ENCODE data around the gene EBPL. TPM values are rescaled to one million over a fixed set of nuclear protein-coding genes. Genes with fewer than 3 reads are reported as not detected.

EBPL gene
- total RNA-seq, 1 experiment from 2014 or later: 60.9 TPM

GRCh38 chr13:49701491-49701890 is 10.2 kb upstream of the EBPL start:
- Histone ChIP-seq H3K27ac (ENCODE audit: low read length) (no peak overlapping the region), H3K36me3 (ENCODE audit: control insufficient read depth, insufficient read depth, low read length) (peaks cover 7% of the 10 kb centered on the region), H3K27me3 (ENCODE audit: control insufficient read depth, insufficient read depth, low read length) (no peaks in the 10 kb centered on the region), H3K4me3 (ENCODE audit: low read depth in 2 of 2, low read length in 2 of 2) (no peak overlapping the region), H3K4me1 (ENCODE audit: control insufficient read depth, insufficient read depth, low read length) (no peaks in the 10 kb centered on the region), H3K9me3 (ENCODE audit: control insufficient read depth, insufficient read depth, low read depth, low read length) (no peaks in the 10 kb centered on the region)
- ChIA-PET CTCF (no interaction called here), POLR2A (no interaction called here)
- no peak for DNase-seq (ENCODE audit: low read depth, low spot score)
- ATAC-seq: no peak
- no peak for TF ChIP-seq CTCF (IDR thresholded peaks at IDR 0.05)
- no peak for TF ChIP-seq POLR2AphosphoS5 (IDR thresholded peaks at IDR 0.05; ENCODE audit: low read depth, low read length)
- no peak for TF ChIP-seq TCF7L2 (IDR thresholded peaks at IDR 0.05; ENCODE audit: low read depth, low read length)
- no peak for TF ChIP-seq SIN3A (IDR thresholded peaks at IDR 0.05; ENCODE audit: borderline replicate concordance, insufficient read depth, low read depth, low read length)
- intact Hi-C loops (cut with micrococcal nuclease; ENCODE audit: unreplicated experiment): no loop called here
- in situ Hi-C loops (cut with HindIII; ENCODE audit: low pct_unique_long_range_greater_than_20kb, low sequenced_read_pairs): no loop called here
- BruUV-seq (replicated peaks): no TSS peak

DNA sequence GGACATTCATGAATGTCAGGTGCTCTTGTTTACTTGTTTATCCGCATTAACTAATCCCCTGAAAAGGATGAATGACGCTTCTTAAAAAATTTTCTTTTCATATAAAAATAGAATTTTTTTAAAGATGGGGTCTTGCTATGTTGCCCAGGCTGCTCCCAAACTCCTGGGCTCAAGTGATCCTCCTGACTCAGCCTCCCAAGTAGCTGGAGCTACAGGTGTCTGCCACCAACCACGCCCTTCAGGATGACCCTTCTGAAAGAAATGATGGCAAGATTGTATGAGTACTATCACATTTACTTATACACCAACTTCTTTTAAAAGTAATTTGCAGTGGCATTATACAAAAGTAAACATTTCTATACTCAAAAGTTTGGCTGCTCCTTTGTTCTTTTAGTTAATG is 6.2 kb upstream of the EBPL start:
- H3K27ac ChIP-seq (ENCODE audit: low read length): no peak overlapping the region
- intact Hi-C loops (cut with micrococcal nuclease; ENCODE audit: unreplicated experiment): no loop called here
- H3K4me3 ChIP-seq (ENCODE audit: low read depth in 2 of 2, low read length in 2 of 2): no peak overlapping the region
- DNase-seq (ENCODE audit: low read depth, low spot score) (no peak), ATAC-seq (no peak)
- H3K27me3 ChIP-seq (ENCODE audit: control insufficient read depth, insufficient read depth, low read length): no peaks in the 10 kb centered on the region
- ChIA-PET CTCF (no interaction called here), POLR2A (no interaction called here)
- BruUV-seq (replicated peaks): no TSS peak
- no peaks in the 10 kb centered on the region for H3K9me3 ChIP-seq (ENCODE audit: control insufficient read depth, insufficient read depth, low read depth, low read length)
- TF ChIP-seq POLR2AphosphoS5 (IDR thresholded peaks at IDR 0.05; ENCODE audit: low read depth, low read length) (no peak), SIN3A (IDR thresholded peaks at IDR 0.05; ENCODE audit: borderline replicate concordance, insufficient read depth, low read depth, low read length) (no peak), TCF7L2 (IDR thresholded peaks at IDR 0.05; ENCODE audit: low read depth, low read length) (no peak), CTCF (IDR thresholded peaks at IDR 0.05) (no peak)
- TF ChIP-seq, protein P1, sequence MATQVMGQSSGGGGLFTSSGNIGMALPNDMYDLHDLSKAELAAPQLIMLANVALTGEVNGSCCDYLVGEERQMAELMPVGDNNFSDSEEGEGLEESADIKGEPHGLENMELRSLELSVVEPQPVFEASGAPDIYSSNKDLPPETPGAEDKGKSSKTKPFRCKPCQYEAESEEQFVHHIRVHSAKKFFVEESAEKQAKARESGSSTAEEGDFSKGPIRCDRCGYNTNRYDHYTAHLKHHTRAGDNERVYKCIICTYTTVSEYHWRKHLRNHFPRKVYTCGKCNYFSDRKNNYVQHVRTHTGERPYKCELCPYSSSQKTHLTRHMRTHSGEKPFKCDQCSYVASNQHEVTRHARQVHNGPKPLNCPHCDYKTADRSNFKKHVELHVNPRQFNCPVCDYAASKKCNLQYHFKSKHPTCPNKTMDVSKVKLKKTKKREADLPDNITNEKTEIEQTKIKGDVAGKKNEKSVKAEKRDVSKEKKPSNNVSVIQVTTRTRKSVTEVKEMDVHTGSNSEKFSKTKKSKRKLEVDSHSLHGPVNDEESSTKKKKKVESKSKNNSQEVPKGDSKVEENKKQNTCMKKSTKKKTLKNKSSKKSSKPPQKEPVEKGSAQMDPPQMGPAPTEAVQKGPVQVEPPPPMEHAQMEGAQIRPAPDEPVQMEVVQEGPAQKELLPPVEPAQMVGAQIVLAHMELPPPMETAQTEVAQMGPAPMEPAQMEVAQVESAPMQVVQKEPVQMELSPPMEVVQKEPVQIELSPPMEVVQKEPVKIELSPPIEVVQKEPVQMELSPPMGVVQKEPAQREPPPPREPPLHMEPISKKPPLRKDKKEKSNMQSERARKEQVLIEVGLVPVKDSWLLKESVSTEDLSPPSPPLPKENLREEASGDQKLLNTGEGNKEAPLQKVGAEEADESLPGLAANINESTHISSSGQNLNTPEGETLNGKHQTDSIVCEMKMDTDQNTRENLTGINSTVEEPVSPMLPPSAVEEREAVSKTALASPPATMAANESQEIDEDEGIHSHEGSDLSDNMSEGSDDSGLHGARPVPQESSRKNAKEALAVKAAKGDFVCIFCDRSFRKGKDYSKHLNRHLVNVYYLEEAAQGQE (IDR thresholded peaks at IDR 0.05; ENCODE audit: insufficient read depth in 1 of 2, low read depth in 2 of 2, low read length in 1 of 2): no peak
- no peaks in the 10 kb centered on the region for H3K4me1 ChIP-seq (ENCODE audit: control insufficient read depth, insufficient read depth, low read length)
- in situ Hi-C loops (cut with HindIII; ENCODE audit: low pct_unique_long_range_greater_than_20kb, low sequenced_read_pairs): no loop called here
- peaks cover 7% of the 10 kb centered on the region for H3K36me3 ChIP-seq (ENCODE audit: control insufficient read depth, insufficient read depth, low read length)
